HepG2 (cell line): ENCODE data around the gene STBD1. TPM values are rescaled to one million over a fixed set of nuclear protein-coding genes. Genes with fewer than 3 reads are reported as not detected.

ENCODE experiments used
- ATAC-seq: fragments of 200-7000 bp; cut with Tn5 transposase; 3 replicates; pipeline ENCODE4 v1.9.1; 2020; ENCODE audit warnings: mild to moderate bottlenecking, moderate library complexity
- BruUV-seq: library from RNA; stranded (reverse); fragments of 400-500 nt; replicated peaks from 2 replicates; lab custom pipeline; 2021; lab: Mats Ljungman, UMichigan
- CTCF ChIA-PET: fragments of 300-600 bp; formaldehyde crosslinking; extraction: SDS; loops from one replicate; lab custom pipeline; 2021; ENCODE audit warnings: low total read pairs, inconsistent platforms, low intra/inter-chr PET ratio; lab: Yijun Ruan, JAX
- POLR2A ChIA-PET: fragments of 350-600 bp; sonication (Branson Sonifier 250); formaldehyde crosslinking; loops from one replicate; lab custom pipeline; 2020; ENCODE audit warnings: antibody characterized with exemption, inconsistent platforms; lab: Yijun Ruan, JAX
- DNase-seq: peaks from one replicate; pipeline ENCODE4 v3.0.0-alpha.2; 2015; ENCODE audit warnings: low spot score
- FAIRE-seq: peaks from 3 replicates; lab custom pipeline; 2011; peaks lifted over from hg19 to GRCh38; lab: Jason Lieb, UNC
- H2AFZ ChIP-seq: one replicate; pipeline ENCODE4 v1.6.1; 2011; ENCODE audit warnings: low read length, inconsistent platforms
- H3K27ac ChIP-seq: fragments of 300-600 bp; 3 replicates; pipeline ENCODE4 v1.8.0; 2011; ENCODE audit warnings: mixed run types, mild to moderate bottlenecking, mixed read lengths, low read length, inconsistent platforms; ENCODE audit not compliant: insufficient read depth; ENCODE audit errors: extremely low read length
- H3K27me3 ChIP-seq, 2 experiments: fragments of 200-600 bp in 1 of 2; 2 replicates in 1 of 2; 3 replicates in 1 of 2; pipeline versions ENCODE4 v1.6.0 to v1.8.0; 2011; ENCODE audit warnings: low read length in 2 of 2, mild to moderate bottlenecking in 2 of 2, moderate library complexity in 2 of 2, inconsistent platforms in 1 of 2; ENCODE audit not compliant: insufficient read depth in 2 of 2, control insufficient read depth in 1 of 2
- H3K36me3 ChIP-seq, 2 experiments: fragments of 200-600 bp in 1 of 2; replicated peaks in 1 of 2; 2 replicates in 1 of 2; 3 replicates in 1 of 2; pipeline versions ENCODE4 v1.5.1 to v1.8.0; 2011; ENCODE audit warnings: low read length in 2 of 2, inconsistent platforms in 1 of 2; ENCODE audit not compliant: insufficient read depth in 2 of 2, control insufficient read depth in 1 of 2
- H3K4me1 ChIP-seq: 2 replicates; pipeline ENCODE4 v1.5.1; 2012; ENCODE audit warnings: low read length, inconsistent platforms; ENCODE audit not compliant: insufficient read depth
- H3K4me2 ChIP-seq: 2 replicates; pipeline ENCODE4 v1.6.0; 2011; ENCODE audit warnings: low read depth, low read length, inconsistent platforms
- H3K4me3 ChIP-seq, 3 experiments: fragments of 200-600 bp in 1 of 3; sonication (generic), shearing (Covaris generic) in 1 of 3; replicated peaks in 1 of 3; 2 replicates each; pipeline ENCODE4 v1.5.1; 2011 to 2016; ENCODE audit warnings: low read length in 3 of 3, inconsistent platforms in 2 of 3, low read depth in 2 of 3, mild to moderate bottlenecking in 2 of 3, control low read depth in 1 of 3, mixed read lengths in 1 of 3; ENCODE audit not compliant: insufficient read depth in 1 of 3
- H3K79me2 ChIP-seq: one replicate; pipeline ENCODE4 v1.6.1; 2011; ENCODE audit warnings: low read length, inconsistent platforms; ENCODE audit not compliant: insufficient read depth
- H3K9ac ChIP-seq: 2 replicates; pipeline ENCODE4 v1.6.0; 2011; ENCODE audit warnings: mild to moderate bottlenecking, low read depth, low read length, inconsistent platforms; ENCODE audit not compliant: insufficient read depth
- H3K9me3 ChIP-seq: 2 replicates; pipeline ENCODE4 v1.5.1; 2012; ENCODE audit warnings: mild to moderate bottlenecking, low read length
- H4K20me1 ChIP-seq: 2 replicates; pipeline ENCODE4 v1.6.0; 2011; ENCODE audit warnings: inconsistent platforms, mild to moderate bottlenecking, low read length, moderate library complexity; ENCODE audit not compliant: insufficient read depth
- ATF1 ChIP-seq: IDR thresholded peaks from 2 replicates; pipeline ENCODE4 v1.6.1; 2016; ENCODE audit warnings: mild to moderate bottlenecking, control low read depth
- BCL6 ChIP-seq: IDR thresholded peaks from 2 replicates; pipeline ENCODE4 v1.6.1; 2016; ENCODE audit warnings: missing genetic modification reagents, missing compliant biosample characterization
- ELF4 ChIP-seq: sonication (generic); formaldehyde crosslinking; IDR thresholded peaks from 2 replicates; pipeline ENCODE4 v1.5.0; 2020; ENCODE audit warnings: missing genetic modification reagents, mild to moderate bottlenecking, moderate library complexity, borderline replicate concordance
- ETV6 ChIP-seq: sonication (generic); formaldehyde crosslinking; conservative IDR thresholded peaks from 2 replicates; pipeline ENCODE4 v1.4.0; 2020; ENCODE audit warnings: missing genetic modification reagents
- FOSL2 ChIP-seq: sonication (generic); formaldehyde crosslinking; IDR thresholded peaks from 2 replicates; pipeline ENCODE4 v1.4.0; 2020; ENCODE audit warnings: missing genetic modification reagents
- KDM1A ChIP-seq: IDR thresholded peaks from 2 replicates; pipeline ENCODE4 v1.6.1; 2016; ENCODE audit warnings: missing compliant biosample characterization
- NFATC3 ChIP-seq: sonication (generic); formaldehyde crosslinking; IDR thresholded peaks from 2 replicates; pipeline ENCODE4 v1.5.1; 2020; ENCODE audit warnings: mild to moderate bottlenecking, missing genetic modification reagents
- NR2F1 ChIP-seq, 2 experiments: fragments of 450-650 bp in 1 of 2; formaldehyde crosslinking in 1 of 2; IDR thresholded peaks; 2 replicates each; pipeline versions ENCODE4 v1.5.0 to v1.6.1; 2016 to 2020; ENCODE audit warnings: mild to moderate bottlenecking in 1 of 2, missing compliant biosample characterization in 1 of 2, missing genetic modification reagents in 1 of 2, moderate library complexity in 1 of 2
- RBM22 ChIP-seq: fragments of 200-400 bp; formaldehyde crosslinking; optimal IDR thresholded peaks from 2 replicates; pipeline ENCODE3; 2017; ENCODE audit warnings: mild to moderate bottlenecking, low read length, moderate library complexity
- REXO4 ChIP-seq: sonication (generic); formaldehyde crosslinking; IDR thresholded peaks from 2 replicates; pipeline ENCODE4 v1.8.0; 2022; ENCODE audit warnings: missing genetic modification reagents, mild to moderate bottlenecking, borderline replicate concordance
- SPEN ChIP-seq: sonication (generic); formaldehyde crosslinking; IDR thresholded peaks from 2 replicates; pipeline ENCODE4 v1.5.1; 2020; ENCODE audit warnings: low read depth, mild to moderate bottlenecking, missing genetic modification reagents
- YEATS2 ChIP-seq: sonication (generic); formaldehyde crosslinking; IDR thresholded peaks from 2 replicates; pipeline ENCODE4 v1.4.0; 2020; ENCODE audit warnings: missing genetic modification reagents, borderline replicate concordance
- ZBTB7A ChIP-seq: sonication (generic); formaldehyde crosslinking; IDR thresholded peaks from 2 replicates; pipeline ENCODE4 v1.8.0; 2022; ENCODE audit warnings: mild to moderate bottlenecking, missing genetic modification reagents
- ZFP36 ChIP-seq: fragments of 150-350 bp; IDR thresholded peaks from 2 replicates; pipeline ENCODE4 v1.6.1; 2018; ENCODE audit warnings: borderline replicate concordance, low read length, low read depth; ENCODE audit not compliant: partially characterized antibody
- ZFP37 ChIP-seq: sonication (generic); formaldehyde crosslinking; IDR thresholded peaks from 2 replicates; pipeline ENCODE4 v1.4.0; 2020; ENCODE audit warnings: missing genetic modification reagents, borderline replicate concordance
- ZNF512 ChIP-seq: sonication (generic); formaldehyde crosslinking; IDR thresholded peaks from 2 replicates; pipeline ENCODE4 v1.4.0; 2020; ENCODE audit warnings: mild to moderate bottlenecking, missing genetic modification reagents
- ZNF598 ChIP-seq: sonication (generic); formaldehyde crosslinking; IDR thresholded peaks from 2 replicates; pipeline ENCODE4 v1.5.1; 2020; ENCODE audit warnings: mild to moderate bottlenecking, missing genetic modification reagents, borderline replicate concordance
- WGBS: methylation state at CpG from one replicate; pipeline ENCODE4 v1.1.6; 2017; ENCODE audit warnings: low lambda C conversion rate; 5-methylcytosine and 5-hydroxymethylcytosine counted together
- in situ Hi-C: cut with HindIII; loops from 2 replicates; pipeline ENCODE4 v1.10.0; 2017; ENCODE audit warnings: low pct_unique_long_range_greater_than_20kb; ENCODE audit not compliant: extremely low pct_ligation_motif_present
- intact Hi-C: fragments of 100-400 bp; cut with micrococcal nuclease; formaldehyde crosslinking; loops from one replicate; pipeline ENCODE4 v1.10.0; 2022; ENCODE audit not compliant: unreplicated experiment
- polyA plus RNA-seq, 8 experiments: library from polyadenylated mRNA; depleted of rRNA in 3 of 8; stranded (reverse) in 7 of 8; unstranded in 1 of 8; fragments of >200 nt; fragmentation: Illumina TruSeq in 4 of 8; extraction: Trizol in 4 of 8; gene quantifications; 2 replicates each; pipeline versions ENCODE4 v1.2.1 to v1.2.3, GENCODE V29; 2011 to 2016; ENCODE audit warnings: low read depth in 4 of 8, missing spikeins in 1 of 8, mixed read lengths in 1 of 8; ENCODE audit not compliant: insufficient read depth in 1 of 8
- total RNA-seq, 5 experiments: library from RNA; depleted of rRNA; stranded (reverse); fragments of >200 nt; fragmentation: Illumina TruSeq; extraction: Trizol; gene quantifications; 2 replicates each; pipeline ENCODE4 v1.2.3, GENCODE V29; 2016; ENCODE audit warnings: low read depth in 1 of 5
- TF ChIP-seq, protein P1 (sequence below): sonication (generic); formaldehyde crosslinking; IDR thresholded peaks from 2 replicates; pipeline ENCODE4 v1.4.0; 2020; ENCODE audit warnings: mild to moderate bottlenecking, missing genetic modification reagents
- TF ChIP-seq, protein P2 (sequence below), 2 experiments: fragments of 450-650 bp in 1 of 2; sonication (generic) in 1 of 2; formaldehyde crosslinking; IDR thresholded peaks; 2 replicates each; pipeline versions ENCODE4 v1.5.0 to v1.8.0; 2020 to 2022; ENCODE audit warnings: mild to moderate bottlenecking in 1 of 2, missing genetic modification reagents in 1 of 2

The STBD1 gene
- total and polyA plus RNA-seq, 2 of the 13 experiments (the other 11 are each of a cell fraction or from before 2014, with no cell fraction given) = 2.8 to 4.3 TPM

GRCh38 chr4:76310683-76311082 lies 4.2 kb downstream of the STBD1 start:
- no peak overlapping the region for H3K9ac ChIP-seq

More at GRCh38 chr4:76310683-76311082, 4.2 kb downstream of the STBD1 start:
- Histone ChIP-seq H3K27me3 (no peaks in the 10 kb centered on the region; a peak in 1 of 5 replicates), H4K20me1 (no peaks in the 10 kb centered on the region), H3K79me2 (peaks cover 10% of the 10 kb centered on the region), H3K4me1 (peaks cover 62% of the 10 kb centered on the region), H3K4me2 (no peak overlapping the region; the same call in 1 of the 2 replicates), H2AFZ (no peak overlapping the region), H3K4me3 (no peak overlapping the region), H3K9me3 (no peaks in the 10 kb centered on the region), H3K27ac (no peak overlapping the region), H3K36me3 (peaks cover 4 to 7% of the 10 kb centered on the region in 2 experiments; a peak in 3 of 5 replicates)
- ChIA-PET POLR2A (no interaction called here), CTCF (no interaction called here)
- no peak for FAIRE-seq
- in situ Hi-C loops (no loop called here), intact Hi-C loops (no loop called here)
- WGBS = 85% methylated on average over 4 of the region's 4 CpGs
- TF ChIP-seq ZNF598 (CRISPR knock-in tag) = no peak
- no peak for TF ChIP-seq RBM22
- TF ChIP-seq, protein P1, sequence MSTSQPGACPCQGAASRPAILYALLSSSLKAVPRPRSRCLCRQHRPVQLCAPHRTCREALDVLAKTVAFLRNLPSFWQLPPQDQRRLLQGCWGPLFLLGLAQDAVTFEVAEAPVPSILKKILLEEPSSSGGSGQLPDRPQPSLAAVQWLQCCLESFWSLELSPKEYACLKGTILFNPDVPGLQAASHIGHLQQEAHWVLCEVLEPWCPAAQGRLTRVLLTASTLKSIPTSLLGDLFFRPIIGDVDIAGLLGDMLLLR (CRISPR knock-in tag) = no peak
- no peak for TF ChIP-seq ZFP37 (CRISPR knock-in tag)
- no peak for TF ChIP-seq ZNF512 (CRISPR knock-in tag)
- TF ChIP-seq NFATC3 (CRISPR knock-in tag) = no peak
- no peak for TF ChIP-seq REXO4 (CRISPR knock-in tag)
- TF ChIP-seq FOSL2 = no peak
- TF ChIP-seq NR2F1 (CRISPR knock-in tag; IDR thresholded peaks at IDR 0.05) = no peak
- TF ChIP-seq ZFP36 = no peak
- TF ChIP-seq SPEN = no peak
- TF ChIP-seq YEATS2 (CRISPR knock-in tag) = no peak
- no peak for TF ChIP-seq ZBTB7A (CRISPR knock-in tag)
- TF ChIP-seq ELF4 (CRISPR knock-in tag) = no peak
- TF ChIP-seq KDM1A (CRISPR knock-in tag) = no peak
- no peak for TF ChIP-seq ETV6 (CRISPR knock-in tag)
- TF ChIP-seq BCL6 = no peak
- TF ChIP-seq, protein P2, sequence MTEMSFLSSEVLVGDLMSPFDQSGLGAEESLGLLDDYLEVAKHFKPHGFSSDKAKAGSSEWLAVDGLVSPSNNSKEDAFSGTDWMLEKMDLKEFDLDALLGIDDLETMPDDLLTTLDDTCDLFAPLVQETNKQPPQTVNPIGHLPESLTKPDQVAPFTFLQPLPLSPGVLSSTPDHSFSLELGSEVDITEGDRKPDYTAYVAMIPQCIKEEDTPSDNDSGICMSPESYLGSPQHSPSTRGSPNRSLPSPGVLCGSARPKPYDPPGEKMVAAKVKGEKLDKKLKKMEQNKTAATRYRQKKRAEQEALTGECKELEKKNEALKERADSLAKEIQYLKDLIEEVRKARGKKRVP (CRISPR knock-in tag; IDR thresholded peaks at IDR 0.05) = no peak
- no peak for TF ChIP-seq ATF1 (CRISPR knock-in tag)
- no TSS peak for BruUV-seq
- no peak for ATAC-seq
- no peak for DNase-seq
